Stimulated activated naive CD4-positive, alpha-beta T cell (primary cell): ENCODE data around the gene MB.

Experiments
- DNase-seq, 6 experiments: peaks; one replicate each; lab custom pipeline; 2025; lab: John Stamatoyannopoulos, UW

The MB gene

GRCh38 chr22:35572556-35572955, 44.6 kb downstream of the MB start:
- no peak for DNase-seq

GRCh38 chr22:35570686-35571194, 46.4 kb downstream of the MB start:
- DNase-seq = no peak

- DNase-seq = no peak
These were observed 47.2 kb downstream of the MB start for GRCh38 chr22:35569916-35570315.

- DNase-seq = no peak
These were observed 48.1 kb downstream of the MB start for GRCh38 chr22:35568751-35569739.

- DNase-seq = no peak
These were observed 49.6 kb downstream of the MB start for GRCh38 chr22:35567351-35568141.

GRCh38 chr22:35564975-35565867, 51.9 kb downstream of the MB start:
- no peak for DNase-seq

GRCh38 chr22:35563211-35563610, 53.9 kb downstream of the MB start:
- DNase-seq = no peak

- no peak for DNase-seq
These were observed 55.2 kb downstream of the MB start for GRCh38 chr22:35561796-35562526.

- no peak for DNase-seq
These were observed 56.3 kb downstream of the MB start for GRCh38 chr22:35560824-35561223.

GRCh38 chr22:35560366-35560765, 56.8 kb downstream of the MB start:
- DNase-seq = no peak

GRCh38 chr22:35559354-35560005, 57.6 kb downstream of the MB start:
- DNase-seq = no peak

- DNase-seq = no peak
These were observed 58.4 kb downstream of the MB start for GRCh38 chr22:35558719-35559118.

- DNase-seq = no peak
These were observed 59.1 kb downstream of the MB start for GRCh38 chr22:35558031-35558430.
